ENCODE measurements around the gene FNTB. TPM values are rescaled to one million over a fixed set of nuclear protein-coding genes. Genes with fewer than 3 reads are reported as not detected.

Gene FNTB
- total RNA-seq, 2 donors from 2014 or later: 23.5 to 46.2 TPM

GRCh38 chr14:65062096-65063075, 75.7 kb downstream of the FNTB start:
- Histone ChIP-seq H3K27ac (no peak overlapping the region), H3K9me3 (no peaks in the 10 kb centered on the region), H3K27me3 (replicated peaks; ENCODE audit: insufficient read depth) (no peaks in the 10 kb centered on the region), H3K36me3 (peaks cover 3 to 10% of the 10 kb centered on the region in 2 donors), H3K4me3 (no peak overlapping the region), H3K4me1 (replicated peaks) (no peaks in the 10 kb centered on the region)
- TF ChIP-seq POLR2A (IDR thresholded peaks at IDR 0.05): no peak
- TF ChIP-seq POLR2AphosphoS5 (IDR thresholded peaks at IDR 0.05): no peak
- TF ChIP-seq, protein P1, sequence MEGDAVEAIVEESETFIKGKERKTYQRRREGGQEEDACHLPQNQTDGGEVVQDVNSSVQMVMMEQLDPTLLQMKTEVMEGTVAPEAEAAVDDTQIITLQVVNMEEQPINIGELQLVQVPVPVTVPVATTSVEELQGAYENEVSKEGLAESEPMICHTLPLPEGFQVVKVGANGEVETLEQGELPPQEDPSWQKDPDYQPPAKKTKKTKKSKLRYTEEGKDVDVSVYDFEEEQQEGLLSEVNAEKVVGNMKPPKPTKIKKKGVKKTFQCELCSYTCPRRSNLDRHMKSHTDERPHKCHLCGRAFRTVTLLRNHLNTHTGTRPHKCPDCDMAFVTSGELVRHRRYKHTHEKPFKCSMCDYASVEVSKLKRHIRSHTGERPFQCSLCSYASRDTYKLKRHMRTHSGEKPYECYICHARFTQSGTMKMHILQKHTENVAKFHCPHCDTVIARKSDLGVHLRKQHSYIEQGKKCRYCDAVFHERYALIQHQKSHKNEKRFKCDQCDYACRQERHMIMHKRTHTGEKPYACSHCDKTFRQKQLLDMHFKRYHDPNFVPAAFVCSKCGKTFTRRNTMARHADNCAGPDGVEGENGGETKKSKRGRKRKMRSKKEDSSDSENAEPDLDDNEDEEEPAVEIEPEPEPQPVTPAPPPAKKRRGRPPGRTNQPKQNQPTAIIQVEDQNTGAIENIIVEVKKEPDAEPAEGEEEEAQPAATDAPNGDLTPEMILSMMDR (IDR thresholded peaks at IDR 0.05): no peak
- no peak for DNase-seq (ENCODE audit: low spot score)
- intact Hi-C loops (cut with DNase I): no loop called here
- WGBS: 94% methylated on average over 16 of the region's 16 CpGs

DNA sequence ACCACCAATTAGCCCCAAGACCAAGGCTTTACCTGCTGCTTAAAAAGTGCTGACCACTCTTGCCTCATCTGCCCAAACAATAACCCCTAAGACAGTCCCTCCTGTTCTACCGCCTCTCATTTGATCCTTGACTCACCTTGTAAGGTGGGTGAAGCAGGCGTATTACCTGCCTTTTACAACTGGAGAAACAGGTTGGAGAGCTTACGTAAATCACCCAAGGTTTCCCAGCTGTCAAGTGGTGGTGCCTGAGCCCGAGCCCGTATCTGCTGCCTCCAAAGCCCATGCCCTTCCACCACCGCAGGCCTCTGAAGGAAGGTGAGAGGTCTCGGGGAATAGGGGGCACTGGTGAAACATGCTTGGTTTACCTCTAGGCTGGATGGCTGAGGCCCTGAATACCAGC, 79.0 kb downstream of the FNTB start:
- no peaks in the 10 kb centered on the region for H3K27me3 ChIP-seq (replicated peaks; ENCODE audit: insufficient read depth)
- H3K9me3 ChIP-seq: no peaks in the 10 kb centered on the region
- peaks cover 3 to 10% of the 10 kb centered on the region in 2 donors for H3K36me3 ChIP-seq
- H3K27ac ChIP-seq: no peak overlapping the region
- DNase-seq (ENCODE audit: low spot score): peak; percentile 55
- intact Hi-C loops (cut with DNase I): no loop called here
- whole genome bisulfite sequencing: 63% methylated on average over 7 of the region's 7 CpGs
- no peak overlapping the region for H3K4me3 ChIP-seq
- TF ChIP-seq POLR2A (IDR thresholded peaks at IDR 0.05) (no peak), POLR2AphosphoS5 (IDR thresholded peaks at IDR 0.05) (peak; percentile 59)
- TF ChIP-seq, protein P1 (IDR thresholded peaks at IDR 0.05): no peak
- H3K4me1 ChIP-seq (replicated peaks): no peaks in the 10 kb centered on the region

DNA sequence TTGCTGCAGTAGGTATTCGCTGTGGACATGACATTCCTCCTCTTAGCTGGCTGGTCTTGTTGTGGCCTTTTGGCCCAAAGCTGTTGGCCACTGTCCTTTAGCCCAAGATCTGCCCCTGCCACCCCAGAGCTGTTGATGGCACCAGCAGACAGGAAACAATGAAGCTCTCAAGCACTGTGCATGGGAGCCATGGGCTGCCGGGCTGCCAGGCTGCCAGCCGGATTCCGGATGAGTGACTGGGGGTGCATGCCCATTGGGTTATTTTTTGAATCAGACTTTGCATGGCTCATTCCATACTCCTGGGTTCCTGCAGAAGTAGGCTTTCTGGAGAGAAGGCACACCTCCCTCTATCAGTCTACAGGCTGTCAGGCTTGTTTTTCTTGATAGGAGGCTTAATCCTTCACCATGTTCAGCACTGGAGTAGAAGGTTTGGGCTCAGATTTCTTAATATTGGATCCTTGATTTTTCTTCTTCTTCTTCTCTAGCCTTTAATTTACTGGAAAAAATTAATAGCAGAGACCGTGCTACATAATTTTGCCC, 83.2 kb downstream of the FNTB start:
- no peak for DNase-seq (ENCODE audit: low spot score)
- Histone ChIP-seq H3K4me1 (replicated peaks) (peaks cover 20% of the 10 kb centered on the region), H3K9me3 (no peaks in the 10 kb centered on the region), H3K4me3 (no peak overlapping the region), H3K36me3 (no peaks in the 10 kb centered on the region), H3K27ac (peak overlapping the region; percentile 32 to 44), H3K27me3 (replicated peaks; ENCODE audit: insufficient read depth) (no peaks in the 10 kb centered on the region)
- TF ChIP-seq, protein P1 (IDR thresholded peaks at IDR 0.05): no peak
- TF ChIP-seq POLR2A (IDR thresholded peaks at IDR 0.05): no peak
- TF ChIP-seq POLR2AphosphoS5 (IDR thresholded peaks at IDR 0.05): no peak
- intact Hi-C loops (cut with DNase I): no loop called here
- WGBS: 71% methylated on average over 5 of the region's 5 CpGs

GRCh38 chr14:65070471-65070976, 83.8 kb downstream of the FNTB start:
- peak; percentile 69 for TF ChIP-seq POLR2AphosphoS5 (IDR thresholded peaks at IDR 0.05)
- TF ChIP-seq, protein P1 (IDR thresholded peaks at IDR 0.05): no peak
- peak; percentile 88 for DNase-seq (ENCODE audit: low spot score)
- no peaks in the 10 kb centered on the region for H3K9me3 ChIP-seq
- H3K36me3 ChIP-seq: no peaks in the 10 kb centered on the region
- H3K27me3 ChIP-seq (replicated peaks; ENCODE audit: insufficient read depth): no peaks in the 10 kb centered on the region
- peak overlapping the region in 1 of 2 donors; percentile 44 for H3K27ac ChIP-seq
- 38% methylated on average over 12 of the region's 12 CpGs for WGBS
- intact Hi-C loops (cut with DNase I): no loop called here
- H3K4me1 ChIP-seq (replicated peaks): peaks cover 20% of the 10 kb centered on the region
- H3K4me3 ChIP-seq: no peak overlapping the region
